GM21825 (cell line): ENCODE data around the gene FBXO44.

Source experiments
- ATAC-seq: cut with Tn5 transposase; IDR thresholded peaks from one replicate; pipeline ENCODE4 v1.9.1; 2021; ENCODE audit warnings: mild to moderate bottlenecking, moderate library complexity; ENCODE audit not compliant: unreplicated experiment

The FBXO44 gene

DNA sequence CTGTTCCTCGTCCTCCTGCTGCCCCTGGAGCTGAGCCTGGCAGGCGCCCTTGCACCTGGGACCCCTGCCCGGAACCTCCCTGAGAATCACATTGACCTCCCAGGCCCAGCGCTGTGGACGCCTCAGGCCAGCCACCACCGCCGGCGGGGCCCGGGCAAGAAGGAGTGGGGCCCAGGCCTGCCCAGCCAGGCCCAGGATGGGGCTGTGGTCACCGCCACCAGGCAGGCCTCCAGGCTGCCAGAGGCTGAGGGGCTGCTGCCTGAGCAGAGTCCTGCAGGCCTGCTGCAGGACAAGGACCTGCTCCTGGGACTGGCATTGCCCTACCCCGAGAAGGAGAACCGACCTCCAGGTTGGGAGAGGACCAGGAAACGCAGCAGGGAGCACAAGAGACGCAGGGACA, 51.6 kb downstream of the FBXO44 start:
- no peak for ATAC-seq

DNA sequence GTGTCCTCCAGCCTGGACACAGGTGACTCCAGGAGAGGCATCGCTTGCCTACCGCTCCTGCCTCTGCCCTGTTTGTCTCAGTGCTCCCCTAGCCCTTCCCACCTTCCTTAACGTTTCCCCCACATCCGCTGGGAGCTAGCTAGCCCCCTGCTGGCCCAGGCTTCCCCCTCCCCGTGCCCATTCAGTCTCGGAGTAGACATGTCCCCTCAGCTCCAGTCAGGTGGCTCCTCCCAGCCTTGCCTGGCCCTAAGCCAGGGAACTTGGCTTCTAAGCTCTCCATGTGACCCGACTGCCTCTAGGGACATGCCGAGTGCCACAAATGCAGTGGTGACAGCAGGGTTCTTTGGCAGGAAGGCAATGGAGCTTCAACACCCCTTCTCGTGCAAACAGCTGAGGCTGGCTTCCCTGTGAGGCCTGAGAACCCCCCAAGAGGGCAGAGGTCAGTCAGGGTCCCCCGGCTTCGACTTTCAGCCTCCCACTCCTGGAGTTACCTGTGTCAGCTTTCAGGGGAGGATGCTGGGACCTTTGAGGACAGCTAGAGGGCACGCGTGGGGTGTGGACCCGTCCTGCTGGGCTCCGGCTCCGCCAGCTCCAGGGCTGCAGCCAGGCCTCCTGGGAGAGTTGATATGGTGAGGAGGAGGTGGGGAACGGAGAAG, 53.1 kb downstream of the FBXO44 start:
- ATAC-seq: no peak

DNA sequence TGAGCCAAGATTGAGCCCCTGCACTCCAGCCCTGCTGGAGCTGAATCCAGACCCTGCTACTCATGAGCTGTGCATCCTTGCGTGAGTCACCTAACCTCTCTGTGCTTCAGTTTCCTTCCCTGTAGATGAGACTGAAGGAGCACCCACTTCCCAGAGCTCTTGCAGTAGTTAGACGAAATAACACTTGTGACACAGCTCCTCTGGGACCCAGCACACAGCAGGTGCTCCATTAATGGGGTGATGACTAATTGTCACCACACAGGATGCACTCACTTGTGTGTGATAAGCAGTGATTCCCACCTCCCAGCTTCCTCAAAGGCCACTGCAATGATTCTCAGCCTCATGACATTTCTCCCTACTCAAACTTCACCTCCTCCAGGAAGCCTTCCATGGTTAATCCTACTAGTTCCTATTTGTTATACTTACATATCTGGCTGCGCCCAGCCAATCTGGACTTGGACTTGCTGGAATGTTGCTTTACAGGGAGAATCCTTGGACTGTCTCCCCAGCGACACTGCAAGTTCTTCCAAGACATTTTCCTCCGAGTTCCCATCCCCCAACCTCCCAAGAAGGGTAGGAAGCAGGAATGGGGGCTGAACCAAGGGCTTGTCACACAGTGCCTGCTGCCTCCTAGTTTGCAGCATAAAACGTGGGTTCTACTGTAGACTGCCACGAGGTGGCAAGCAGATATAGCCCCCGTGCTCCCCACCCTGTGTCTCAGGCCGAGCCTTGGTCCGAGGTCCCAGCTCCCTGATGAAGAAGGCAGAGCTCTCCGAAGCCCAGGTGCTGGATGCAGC, 54.1 kb downstream of the FBXO44 start:
- ATAC-seq: no peak

DNA sequence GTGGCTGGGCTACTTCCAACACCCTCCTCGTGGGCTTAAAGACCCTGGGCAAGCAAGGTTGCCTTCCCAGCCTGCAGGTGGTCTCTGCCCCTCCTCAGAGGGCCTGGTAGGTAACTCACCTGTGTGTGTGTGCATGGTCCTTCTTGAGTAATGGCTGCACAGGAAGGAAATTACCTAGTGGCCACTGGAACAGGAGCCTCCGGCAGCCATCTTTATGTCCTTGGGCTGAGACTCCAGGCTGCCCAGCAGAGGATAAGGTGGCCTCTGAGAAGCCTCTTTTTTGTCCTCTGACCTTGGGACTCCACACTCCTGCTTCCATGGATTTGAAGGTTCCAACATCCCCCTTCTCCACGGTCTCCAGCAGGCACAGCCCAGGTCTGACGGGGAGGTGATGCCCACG, 56.8 kb downstream of the FBXO44 start:
- ATAC-seq: no peak

DNA sequence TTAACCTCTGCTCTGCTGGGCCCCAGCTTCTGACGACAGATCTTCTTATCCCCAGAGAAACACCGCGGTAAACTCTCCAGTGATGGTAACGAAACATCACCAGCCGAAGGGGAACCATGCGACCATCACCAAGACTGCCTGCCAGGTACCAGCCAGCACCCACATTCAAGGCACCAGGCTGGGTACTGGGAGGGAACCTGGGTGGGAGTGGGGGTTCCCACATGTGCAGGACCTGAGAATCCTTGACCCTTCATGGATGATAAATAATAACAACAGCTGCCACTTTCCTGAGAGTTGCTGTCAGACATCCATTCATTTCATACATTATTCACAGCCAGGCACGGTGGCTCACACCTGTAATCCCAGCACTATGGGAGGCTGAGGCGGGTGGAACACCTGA, 57.6 kb downstream of the FBXO44 start:
- no peak for ATAC-seq
